Lower leg skin (tissue), 4 donors: ENCODE results near the gene PDS5A. TPM values are rescaled to one million over a fixed set of nuclear protein-coding genes. Genes with fewer than 3 reads are reported as not detected.

Source experiments
- DNase-seq, 2 donors: peaks; one replicate each; pipeline ENCODE4 v3.0.0-alpha.2; 2019; ENCODE audit warnings: low spot score in 2 of 2
- H3K4me3 ChIP-seq: fragments of 200-600 bp; sonication (generic); 2 replicates; pipeline ENCODE4 v1.5.1; 2017; ENCODE audit warnings: mild to moderate bottlenecking, low read depth; ENCODE audit not compliant: poor library complexity, severe bottlenecking
- CTCF ChIP-seq, 3 donors: fragments of 450-650 bp; IDR thresholded peaks; one replicate each; pipeline ENCODE4 v1.5.1; 2016; ENCODE audit warnings: antibody characterized with exemption in 3 of 3, mild to moderate bottlenecking in 3 of 3, moderate library complexity in 2 of 3
- POLR2A ChIP-seq, 2 donors: fragments of 450-650 bp; IDR thresholded peaks; one replicate each; pipeline ENCODE4 v1.6.1; 2016 to 2017; ENCODE audit warnings: antibody characterized with exemption in 2 of 2, mild to moderate bottlenecking in 1 of 2, moderate library complexity in 1 of 2
- WGBS, 2 donors: methylation state at CpG; one replicate each; pipeline ENCODE4 v1.1.5; 2018; 5-methylcytosine and 5-hydroxymethylcytosine counted together
- intact Hi-C: fragments of 100-400 bp; cut with DNase I; formaldehyde crosslinking; loops from one replicate; pipeline ENCODE4 v1.15.0; 2023; ENCODE audit warnings: low total_unique reads
- total RNA-seq, 4 donors: library from RNA; depleted of rRNA; stranded (reverse); fragments of >200 nt; gene quantifications; one replicate each; pipeline ENCODE4 v1.1.0, GENCODE V29; 2016

The PDS5A gene
- total RNA-seq, 4 donors from 2014 or later: 45.7 to 57.6 (median 53.5) TPM

GRCh38 chr4:39900966-39901365 is 76.7 kb downstream of the PDS5A start:
- intact Hi-C loops: no loop called here
- no peak for DNase-seq
- 67 to 86% methylated on average over 2 of the region's 2 CpGs for WGBS, 2 donors
- no peak for TF ChIP-seq POLR2A (IDR thresholded peaks at IDR 0.05)
- no peak for TF ChIP-seq CTCF (IDR thresholded peaks at IDR 0.05)
- H3K4me3 ChIP-seq: no peak overlapping the region

DNA sequence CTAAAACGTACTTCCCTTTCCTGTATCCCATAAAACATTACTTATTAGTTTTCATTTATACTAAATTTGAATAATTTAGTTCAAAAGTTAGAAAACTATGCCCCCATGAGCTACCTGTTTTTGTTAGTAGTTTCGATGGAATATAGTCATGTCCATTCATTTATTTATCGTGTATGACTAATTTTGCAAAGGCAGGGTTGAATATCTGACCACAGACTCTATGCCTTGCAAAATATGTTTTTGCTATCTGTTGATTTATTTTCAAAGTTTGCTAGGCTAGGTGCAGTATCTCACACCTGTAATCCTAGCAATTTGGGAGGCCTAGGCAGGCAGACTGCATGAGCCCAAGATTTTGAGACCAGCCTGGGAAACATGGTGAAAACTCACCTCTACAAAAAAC is 78.4 kb downstream of the PDS5A start:
- no peak for DNase-seq
- intact Hi-C loops: no loop called here
- H3K4me3 ChIP-seq: no peak overlapping the region
- 84 to 90% methylated on average over 3 of the region's 3 CpGs for WGBS, 2 donors
- no peak for TF ChIP-seq POLR2A (IDR thresholded peaks at IDR 0.05)
- TF ChIP-seq CTCF (IDR thresholded peaks at IDR 0.05): no peak

DNA sequence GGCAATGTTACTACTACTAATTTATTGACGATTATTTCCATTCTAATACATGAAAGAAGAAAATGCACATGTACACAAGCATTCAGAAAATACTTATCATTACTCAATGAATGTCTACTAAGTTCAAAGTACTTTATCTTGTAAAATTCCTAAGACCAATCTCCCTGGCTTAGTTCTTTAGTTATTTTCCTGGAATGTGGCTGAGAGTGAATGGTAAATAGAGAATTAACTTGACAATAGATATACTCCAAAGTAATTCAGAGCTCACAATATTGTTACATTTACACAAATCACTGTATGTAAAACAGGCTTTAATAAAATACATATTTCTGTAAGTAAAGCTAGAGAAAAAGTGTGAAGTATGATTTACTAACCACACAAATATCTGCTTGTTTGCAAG is 79.7 kb downstream of the PDS5A start:
- no peak for DNase-seq
- H3K4me3 ChIP-seq: no peak overlapping the region
- intact Hi-C loops: no loop called here
- WGBS, 2 donors: 95% methylated on average over 1 of the region's 1 CpG
- TF ChIP-seq CTCF (IDR thresholded peaks at IDR 0.05): no peak
- no peak for TF ChIP-seq POLR2A (IDR thresholded peaks at IDR 0.05)

GRCh38 chr4:39893693-39894072 is 84.0 kb downstream of the PDS5A start:
- intact Hi-C loops: no loop called here
- DNase-seq: no peak
- TF ChIP-seq CTCF (IDR thresholded peaks at IDR 0.05) (no peak), POLR2A (IDR thresholded peaks at IDR 0.05) (no peak)
- 93 to 98% methylated on average over 3 of the region's 3 CpGs for WGBS, 2 donors
- no peak overlapping the region for H3K4me3 ChIP-seq

GRCh38 chr4:39892988-39893692 is 84.6 kb downstream of the PDS5A start:
- H3K4me3 ChIP-seq: no peak overlapping the region
- 94 to 97% methylated on average over 5 of the region's 5 CpGs for WGBS, 2 donors
- intact Hi-C loops: no loop called here
- no peak for TF ChIP-seq POLR2A (IDR thresholded peaks at IDR 0.05)
- no peak for TF ChIP-seq CTCF (IDR thresholded peaks at IDR 0.05)
- no peak for DNase-seq

DNA sequence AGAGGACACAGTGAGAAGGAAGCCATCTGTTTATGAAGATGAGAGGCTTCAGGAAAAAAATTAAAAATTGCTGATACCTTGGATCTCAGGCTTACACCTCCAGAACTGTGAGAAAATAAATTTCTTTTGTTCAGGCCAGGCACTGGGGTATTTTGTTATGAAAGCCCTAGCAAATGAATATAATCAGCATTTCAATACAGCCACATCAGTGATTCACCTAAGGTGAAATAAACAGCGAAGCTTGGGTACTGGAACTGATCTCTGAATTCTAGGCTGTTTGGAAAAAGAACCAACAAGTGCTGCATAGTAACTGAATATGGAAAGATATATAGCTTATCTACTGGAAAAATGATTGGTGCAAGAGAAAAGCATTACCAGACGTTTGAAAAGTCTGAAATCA is 88.5 kb downstream of the PDS5A start:
- 81 to 85% methylated on average over 2 of the region's 2 CpGs for WGBS, 2 donors
- intact Hi-C loops: no loop called here
- DNase-seq: no peak
- no peak for TF ChIP-seq CTCF (IDR thresholded peaks at IDR 0.05)
- no peak for TF ChIP-seq POLR2A (IDR thresholded peaks at IDR 0.05)
- H3K4me3 ChIP-seq: no peak overlapping the region
